Activated naive CD4-positive, alpha-beta T cell treated with anti-CD3 and anti-CD28 coated beads, Interleukin-2, amount 50 U/mL, for 24 hours (primary cell): ENCODE measurements around the gene CACNA1E.

ENCODE experiments used
- H3K27ac Mint-ChIP-seq: one replicate; pipeline ENCODE4 v1.8.0; 2021; ENCODE audit warnings: mild to moderate bottlenecking, mixed read lengths
- H3K27me3 Mint-ChIP-seq: one replicate; pipeline ENCODE4 v1.8.0; 2021; ENCODE audit warnings: mixed read lengths
- H3K36me3 Mint-ChIP-seq: one replicate; pipeline ENCODE4 v1.8.0; 2021; ENCODE audit warnings: mixed read lengths
- H3K4me1 Mint-ChIP-seq: one replicate; pipeline ENCODE4 v1.8.0; 2021; ENCODE audit warnings: mixed read lengths
- H3K4me3 Mint-ChIP-seq: one replicate; pipeline ENCODE4 v1.8.0; 2021; ENCODE audit warnings: mild to moderate bottlenecking, mixed read lengths
- H3K9me3 Mint-ChIP-seq: one replicate; pipeline ENCODE4 v1.8.0; 2021; ENCODE audit warnings: mixed read lengths

CACNA1E gene

GRCh38 chr1:181655756-181656155 lies 172.4 kb downstream of the CACNA1E start:
- Mint-ChIP-seq H3K4me1 (no peaks in the 10 kb centered on the region), H3K27ac (no peak overlapping the region), H3K9me3 (no peaks in the 10 kb centered on the region), H3K27me3 (peaks cover 12% of the 10 kb centered on the region), H3K4me3 (no peak overlapping the region), H3K36me3 (no peaks in the 10 kb centered on the region)

GRCh38 chr1:181656491-181656890 lies 173.2 kb downstream of the CACNA1E start:
- Mint-ChIP-seq H3K27me3 (peaks cover 13% of the 10 kb centered on the region), H3K4me3 (no peak overlapping the region), H3K27ac (no peak overlapping the region), H3K36me3 (no peaks in the 10 kb centered on the region), H3K4me1 (no peaks in the 10 kb centered on the region), H3K9me3 (no peaks in the 10 kb centered on the region)

DNA sequence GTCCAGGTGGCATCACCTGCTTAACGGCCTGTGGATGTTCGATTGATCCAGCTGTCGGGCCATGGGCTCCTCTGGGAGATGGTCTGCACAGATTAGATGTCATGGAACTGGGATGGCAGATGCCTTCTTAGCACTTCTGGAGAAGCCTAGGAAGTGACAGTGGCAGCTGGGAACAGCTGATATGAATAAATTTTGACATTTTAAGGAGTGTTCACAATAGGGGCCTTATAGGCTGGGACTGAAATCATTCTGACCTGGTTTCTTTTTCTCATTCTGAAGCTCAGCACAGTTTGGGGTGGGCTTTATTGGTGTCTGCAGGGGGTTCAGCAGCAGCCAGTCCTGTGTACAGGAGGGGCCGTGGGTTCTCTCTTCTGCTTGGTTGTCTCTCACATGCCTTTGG lies 175.3 kb downstream of the CACNA1E start:
- Mint-ChIP-seq H3K36me3 (no peaks in the 10 kb centered on the region), H3K4me1 (no peaks in the 10 kb centered on the region), H3K27ac (no peak overlapping the region), H3K4me3 (no peak overlapping the region), H3K9me3 (no peaks in the 10 kb centered on the region), H3K27me3 (peaks cover 9% of the 10 kb centered on the region)

- Mint-ChIP-seq H3K36me3 (no peaks in the 10 kb centered on the region), H3K4me1 (no peaks in the 10 kb centered on the region), H3K9me3 (no peaks in the 10 kb centered on the region), H3K27ac (no peak overlapping the region), H3K27me3 (peaks cover 10% of the 10 kb centered on the region), H3K4me3 (no peak overlapping the region)
Observed at GRCh38 chr1:181659321-181659957, 176.1 kb downstream of the CACNA1E start.

DNA sequence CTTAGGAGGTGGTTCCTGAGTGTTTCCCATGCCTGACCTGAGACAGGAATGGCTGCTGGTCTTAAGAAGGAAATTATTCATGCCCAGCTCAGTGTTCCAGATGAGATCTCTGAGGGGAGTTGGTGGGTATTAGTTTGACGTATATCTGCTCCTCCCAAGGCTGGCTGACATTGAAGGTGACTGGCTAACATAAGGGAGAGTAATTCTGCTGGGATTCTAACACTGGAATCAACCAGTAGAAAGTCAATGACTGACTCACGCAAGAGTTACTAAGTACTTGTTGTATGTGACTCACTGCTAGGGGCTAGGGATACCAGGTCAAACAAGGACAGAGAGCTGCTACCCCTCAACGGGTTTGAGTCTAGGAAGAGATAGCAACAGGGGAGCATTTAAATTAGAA lies 177.3 kb downstream of the CACNA1E start:
- Mint-ChIP-seq H3K4me1 (no peaks in the 10 kb centered on the region), H3K27me3 (peaks cover 15% of the 10 kb centered on the region), H3K27ac (no peak overlapping the region), H3K36me3 (no peaks in the 10 kb centered on the region), H3K9me3 (no peaks in the 10 kb centered on the region), H3K4me3 (no peak overlapping the region)

DNA sequence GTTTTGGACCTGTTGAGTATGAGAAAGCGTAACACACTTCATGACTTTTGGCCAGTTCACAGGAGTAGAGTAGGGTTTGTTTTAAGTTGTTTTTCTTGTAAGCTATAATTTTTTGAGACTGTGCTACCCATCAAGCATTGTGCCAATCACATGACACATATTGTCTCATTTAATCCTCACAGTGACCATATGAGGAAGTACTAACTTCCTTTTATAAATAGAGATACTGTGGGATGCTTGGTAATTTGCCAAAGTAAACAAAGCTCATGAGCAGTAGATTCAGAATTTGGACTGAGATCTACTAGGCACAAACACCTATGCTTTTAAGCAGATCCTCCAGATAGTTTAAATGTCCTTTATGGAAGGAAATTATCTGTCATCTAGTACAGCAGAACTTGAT lies 178.3 kb downstream of the CACNA1E start:
- no peaks in the 10 kb centered on the region for H3K36me3 Mint-ChIP-seq
- H3K9me3 Mint-ChIP-seq = no peaks in the 10 kb centered on the region
- H3K27me3 Mint-ChIP-seq = peaks cover 18% of the 10 kb centered on the region
- no peak overlapping the region for H3K4me3 Mint-ChIP-seq
- H3K27ac Mint-ChIP-seq = no peak overlapping the region
- H3K4me1 Mint-ChIP-seq = no peaks in the 10 kb centered on the region

DNA sequence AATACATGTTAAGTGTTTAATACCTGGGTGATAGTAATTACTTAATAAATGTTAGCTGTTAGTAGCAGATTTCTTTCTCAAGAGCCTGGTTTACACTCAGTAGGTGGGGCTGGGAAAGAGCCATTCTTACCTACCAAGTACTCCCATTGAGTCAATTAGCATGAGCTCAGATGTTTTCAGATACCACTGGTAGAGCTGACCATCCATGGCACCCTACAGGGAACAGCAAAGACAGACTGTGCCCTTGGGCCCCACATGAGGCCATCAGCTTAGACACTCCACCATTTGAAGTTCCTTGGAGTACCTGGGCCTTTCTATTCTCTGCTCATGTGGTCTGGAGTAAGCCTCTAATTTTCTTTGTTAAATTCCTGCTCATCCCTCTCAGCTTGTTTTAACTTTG lies 179.3 kb downstream of the CACNA1E start:
- H3K27me3 Mint-ChIP-seq = peaks cover 22% of the 10 kb centered on the region
- no peaks in the 10 kb centered on the region for H3K4me1 Mint-ChIP-seq
- H3K4me3 Mint-ChIP-seq = no peak overlapping the region
- H3K9me3 Mint-ChIP-seq = no peaks in the 10 kb centered on the region
- no peaks in the 10 kb centered on the region for H3K36me3 Mint-ChIP-seq
- H3K27ac Mint-ChIP-seq = no peak overlapping the region

DNA sequence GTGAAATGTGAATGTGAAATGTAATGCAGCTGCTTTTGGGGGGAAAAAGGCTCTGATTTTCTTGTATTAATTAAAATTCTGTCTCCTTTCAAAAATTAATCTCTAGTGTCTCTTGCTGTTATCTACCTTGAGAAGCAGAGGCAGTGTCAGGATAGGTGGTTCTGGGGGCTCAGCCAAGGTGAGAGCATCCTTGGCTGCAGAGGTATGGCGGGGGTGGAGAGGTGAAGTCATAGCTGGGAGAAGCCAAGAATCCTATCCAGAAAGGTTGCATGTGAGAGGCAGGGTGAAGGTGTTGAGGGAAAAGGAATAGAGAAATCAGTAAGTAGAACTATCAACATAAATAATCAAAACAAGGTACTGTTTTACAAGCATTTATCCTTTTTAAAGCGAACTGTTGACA lies 181.2 kb downstream of the CACNA1E start:
- Mint-ChIP-seq H3K9me3 (no peaks in the 10 kb centered on the region), H3K27me3 (peaks cover 23% of the 10 kb centered on the region), H3K4me1 (no peaks in the 10 kb centered on the region), H3K4me3 (no peak overlapping the region), H3K36me3 (no peaks in the 10 kb centered on the region), H3K27ac (no peak overlapping the region)

DNA sequence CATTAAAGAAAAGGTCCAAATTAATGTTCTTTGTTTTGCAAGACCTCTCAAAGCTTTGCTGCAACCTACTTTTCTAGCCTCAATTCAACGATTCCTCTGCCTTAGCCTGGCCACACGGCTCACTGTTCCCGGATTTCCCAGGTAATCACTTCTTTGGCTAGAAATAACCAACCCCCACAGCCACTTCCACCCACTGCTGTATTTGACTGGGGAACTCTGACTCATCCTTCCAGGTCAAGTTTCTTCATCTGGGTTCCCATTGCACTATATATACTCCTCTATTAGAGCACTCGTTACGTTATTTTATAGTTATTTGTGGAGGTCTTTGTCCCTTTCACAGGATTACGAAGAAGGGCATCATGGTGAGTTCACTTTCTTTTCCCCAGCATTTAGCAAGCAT lies 185.9 kb downstream of the CACNA1E start:
- H3K27ac Mint-ChIP-seq = no peak overlapping the region
- H3K27me3 Mint-ChIP-seq = peaks cover 37% of the 10 kb centered on the region
- H3K36me3 Mint-ChIP-seq = no peaks in the 10 kb centered on the region
- H3K4me3 Mint-ChIP-seq = no peak overlapping the region
- no peaks in the 10 kb centered on the region for H3K4me1 Mint-ChIP-seq
- peaks cover 3% of the 10 kb centered on the region for H3K9me3 Mint-ChIP-seq

DNA sequence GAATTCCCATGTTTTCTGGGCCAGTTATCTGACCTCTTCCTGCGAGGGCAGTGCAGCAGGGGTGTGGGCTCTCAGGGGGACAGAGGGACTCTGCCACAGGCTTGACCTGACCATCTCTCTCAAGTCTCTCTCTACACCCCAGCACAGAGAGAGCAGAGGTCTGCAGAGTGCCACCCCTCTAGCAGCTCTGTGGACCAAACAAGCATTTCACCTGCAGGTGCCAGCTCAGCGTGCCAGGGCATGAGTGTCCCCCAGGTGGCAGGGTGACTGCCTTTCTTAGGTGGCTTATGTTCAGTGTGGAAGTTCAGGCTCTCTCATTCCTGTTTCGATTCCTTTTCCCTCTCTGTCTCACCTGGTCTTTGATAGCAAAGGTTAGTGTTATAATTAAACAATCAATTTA lies 191.3 kb downstream of the CACNA1E start:
- no peak overlapping the region for H3K27ac Mint-ChIP-seq
- H3K36me3 Mint-ChIP-seq = no peaks in the 10 kb centered on the region
- H3K9me3 Mint-ChIP-seq = peaks cover 3% of the 10 kb centered on the region
- no peak overlapping the region for H3K4me3 Mint-ChIP-seq
- peaks cover 30% of the 10 kb centered on the region for H3K27me3 Mint-ChIP-seq
- H3K4me1 Mint-ChIP-seq = no peaks in the 10 kb centered on the region

DNA sequence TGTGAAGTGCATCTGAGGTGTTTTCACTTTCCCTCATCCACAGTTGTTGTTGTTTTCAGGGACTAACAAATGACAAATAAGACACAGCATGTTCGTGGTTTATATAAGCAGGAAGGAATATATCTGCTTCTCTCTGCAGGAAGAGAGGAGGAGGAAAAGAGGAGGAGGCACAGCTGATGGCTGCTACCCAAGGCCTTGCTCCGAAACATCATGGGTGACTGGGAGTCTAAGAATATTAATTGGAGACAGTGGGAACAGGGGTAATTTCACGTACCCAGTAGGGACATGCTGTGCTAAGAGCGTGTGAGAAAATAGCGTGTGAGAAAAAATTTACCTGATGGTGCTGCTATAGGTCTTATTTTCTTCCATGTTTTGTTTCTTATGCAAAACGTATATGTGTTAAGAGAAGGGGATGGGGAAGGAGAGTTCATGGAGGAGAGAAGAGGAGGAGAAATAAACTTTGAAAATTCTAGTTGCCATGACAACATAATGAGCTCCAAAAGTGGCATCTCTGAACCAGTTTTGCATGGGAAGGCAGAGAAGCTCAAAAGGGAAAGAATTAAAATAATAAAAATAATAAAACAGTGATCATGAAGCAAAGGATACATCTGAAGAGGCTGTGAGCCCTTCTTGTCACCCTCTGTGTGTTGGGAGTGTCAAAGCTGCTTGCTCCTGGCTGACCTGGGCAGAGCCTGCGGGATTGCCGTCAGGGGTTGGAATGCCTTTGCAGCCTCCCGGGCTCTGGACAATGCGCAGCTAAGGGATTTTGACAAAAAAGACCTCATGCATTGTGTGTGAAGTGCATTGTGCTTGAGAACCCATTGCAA lies 192.0 kb downstream of the CACNA1E start:
- peaks cover 28% of the 10 kb centered on the region for H3K27me3 Mint-ChIP-seq
- H3K4me1 Mint-ChIP-seq = no peaks in the 10 kb centered on the region
- no peak overlapping the region for H3K27ac Mint-ChIP-seq
- H3K4me3 Mint-ChIP-seq = no peak overlapping the region
- no peaks in the 10 kb centered on the region for H3K36me3 Mint-ChIP-seq
- H3K9me3 Mint-ChIP-seq = peaks cover 3% of the 10 kb centered on the region

GRCh38 chr1:181675918-181676190 lies 192.5 kb downstream of the CACNA1E start:
- Mint-ChIP-seq H3K9me3 (peaks cover 3% of the 10 kb centered on the region), H3K27ac (no peak overlapping the region), H3K4me3 (no peak overlapping the region), H3K4me1 (no peaks in the 10 kb centered on the region), H3K36me3 (no peaks in the 10 kb centered on the region), H3K27me3 (peaks cover 28% of the 10 kb centered on the region)

DNA sequence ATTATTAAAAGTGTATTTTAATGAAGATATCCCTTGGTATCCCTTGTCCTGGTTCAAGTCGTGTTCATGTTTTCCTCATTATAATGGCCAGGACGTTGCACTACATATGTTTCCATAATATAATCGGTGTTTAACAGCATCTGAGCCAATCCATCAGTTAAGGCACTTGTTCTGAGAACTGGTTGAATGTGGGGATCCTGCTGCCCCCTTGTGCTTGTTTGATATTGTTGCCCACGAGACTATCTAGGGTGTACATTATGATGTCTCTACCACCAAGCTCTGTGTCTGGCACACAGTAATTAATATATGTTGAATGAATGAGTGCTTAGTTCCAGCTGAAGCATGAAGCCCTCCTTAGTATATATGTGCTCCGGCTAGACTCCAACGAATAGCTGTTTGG lies 193.0 kb downstream of the CACNA1E start:
- Mint-ChIP-seq H3K9me3 (peaks cover 3% of the 10 kb centered on the region), H3K4me1 (no peaks in the 10 kb centered on the region), H3K4me3 (no peak overlapping the region), H3K36me3 (no peaks in the 10 kb centered on the region), H3K27ac (no peak overlapping the region), H3K27me3 (peaks cover 28% of the 10 kb centered on the region)

DNA sequence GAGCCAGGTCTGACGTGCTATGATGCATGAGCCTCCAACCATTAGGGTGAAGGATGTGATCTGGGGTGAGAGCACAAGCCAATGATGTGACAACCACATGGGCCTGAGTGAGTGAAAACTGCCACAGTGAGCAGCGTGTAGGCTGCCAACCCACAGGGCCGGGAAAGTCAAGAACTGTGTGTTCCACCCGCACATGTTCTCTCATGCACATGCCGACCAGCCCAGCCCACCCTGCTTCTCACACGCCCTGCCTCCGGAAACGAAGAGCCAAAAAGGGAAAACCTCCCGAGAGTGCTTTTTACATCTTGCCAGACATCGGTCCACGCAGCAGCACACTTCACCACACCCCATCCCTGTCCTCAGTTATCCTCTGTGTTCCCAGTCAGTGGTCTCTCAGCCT lies 197.0 kb downstream of the CACNA1E start:
- Mint-ChIP-seq H3K4me3 (no peak overlapping the region), H3K36me3 (no peaks in the 10 kb centered on the region), H3K27ac (no peak overlapping the region), H3K9me3 (no peaks in the 10 kb centered on the region), H3K27me3 (peaks cover 6% of the 10 kb centered on the region), H3K4me1 (no peaks in the 10 kb centered on the region)

- Mint-ChIP-seq H3K4me3 (no peak overlapping the region), H3K27ac (no peak overlapping the region), H3K9me3 (no peaks in the 10 kb centered on the region), H3K27me3 (peaks cover 6% of the 10 kb centered on the region), H3K36me3 (no peaks in the 10 kb centered on the region), H3K4me1 (no peaks in the 10 kb centered on the region)
Observed at GRCh38 chr1:181680871-181681270, 197.6 kb downstream of the CACNA1E start.

DNA sequence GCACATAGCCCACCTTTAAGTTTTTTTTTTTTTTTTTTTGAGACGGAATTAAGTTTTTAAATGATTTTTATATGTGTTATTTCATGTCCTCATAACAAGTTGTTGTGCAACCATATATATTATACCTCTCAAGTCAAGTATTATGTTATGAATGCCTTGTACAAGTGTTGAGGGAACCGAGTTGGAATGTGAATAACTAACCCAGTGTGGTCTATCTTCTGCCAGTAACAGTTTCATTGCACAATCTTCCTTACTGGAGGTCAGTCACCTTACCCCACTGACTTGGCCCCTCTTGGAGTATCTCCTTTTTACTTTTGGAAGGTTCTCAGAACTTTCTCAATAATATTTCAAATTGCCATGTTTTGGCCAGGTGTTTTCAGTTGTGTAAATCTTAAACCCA lies 201.9 kb downstream of the CACNA1E start:
- no peaks in the 10 kb centered on the region for H3K4me1 Mint-ChIP-seq
- no peak overlapping the region for H3K4me3 Mint-ChIP-seq
- H3K27ac Mint-ChIP-seq = no peak overlapping the region

DNA sequence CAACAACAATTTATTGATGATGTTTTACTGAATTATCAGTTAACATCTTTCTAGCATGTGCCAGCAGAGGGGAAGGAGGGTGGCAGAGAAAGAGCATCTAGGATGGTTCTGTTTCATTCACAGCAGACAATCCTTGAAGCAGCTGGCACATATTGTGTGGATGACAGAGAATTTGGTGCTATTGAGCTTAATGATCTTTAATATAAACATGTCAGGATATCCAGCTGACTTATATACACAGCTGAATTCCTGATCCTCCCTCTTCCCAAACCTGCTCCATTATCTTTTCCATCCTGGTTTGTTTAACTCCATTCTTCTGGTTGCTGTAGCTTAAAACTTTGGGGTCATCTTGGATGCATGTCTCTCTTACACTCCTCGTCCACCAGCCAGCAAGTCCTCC lies 218.6 kb downstream of the CACNA1E start:
- Mint-ChIP-seq H3K36me3 (no peaks in the 10 kb centered on the region), H3K27ac (no peak overlapping the region), H3K4me3 (no peak overlapping the region), H3K9me3 (no peaks in the 10 kb centered on the region), H3K27me3 (peaks cover 7% of the 10 kb centered on the region), H3K4me1 (no peaks in the 10 kb centered on the region)

More for the DNA sequence above, 201.9 kb downstream of the CACNA1E start:
- Mint-ChIP-seq H3K36me3 (no peaks in the 10 kb centered on the region), H3K9me3 (no peaks in the 10 kb centered on the region), H3K27me3 (peaks cover 8% of the 10 kb centered on the region)
